Measurements from ENCODE around the gene SRRM3.
A peak's percentile ranks its signal among the peaks of the same experiment; 100 is the strongest.
"Not testable (repeated sequence)": the region's sequence is repeated elsewhere in the genome, so short reads cannot be mapped to it uniquely, and the experiment has no call there.

Gene SRRM3

DNA sequence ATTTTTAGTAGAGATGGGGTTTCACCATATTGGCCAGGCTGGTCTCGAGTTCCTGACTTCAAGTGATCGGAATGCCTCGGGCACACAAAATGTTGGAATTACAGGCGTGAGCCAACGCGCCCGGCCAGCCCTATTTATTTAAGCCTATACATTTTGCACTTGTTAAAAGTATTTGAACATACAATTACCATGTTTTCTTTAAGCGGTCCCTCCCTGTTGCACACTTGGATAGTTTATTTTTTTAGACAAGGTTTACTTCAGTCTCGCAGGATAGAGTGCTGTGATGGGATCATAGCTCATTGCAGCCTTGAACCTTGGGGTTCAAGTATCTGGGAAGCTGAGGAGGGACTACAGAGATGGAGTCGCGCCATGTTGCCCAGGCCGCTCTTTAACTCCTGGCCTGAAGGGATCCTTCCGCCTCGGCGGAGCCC is 35.7 kb upstream of the SRRM3 start:
- no peak for DNase-seq (ENCODE audit: low read depth)
- no peaks in the 10 kb centered on the region for H3K27me3 ChIP-seq (replicated peaks; ENCODE audit: control insufficient read depth, insufficient read depth, low read length)
- no peaks in the 10 kb centered on the region for H3K36me3 ChIP-seq (ENCODE audit: control insufficient read depth, insufficient read depth, low read length, severe bottlenecking)

DNA sequence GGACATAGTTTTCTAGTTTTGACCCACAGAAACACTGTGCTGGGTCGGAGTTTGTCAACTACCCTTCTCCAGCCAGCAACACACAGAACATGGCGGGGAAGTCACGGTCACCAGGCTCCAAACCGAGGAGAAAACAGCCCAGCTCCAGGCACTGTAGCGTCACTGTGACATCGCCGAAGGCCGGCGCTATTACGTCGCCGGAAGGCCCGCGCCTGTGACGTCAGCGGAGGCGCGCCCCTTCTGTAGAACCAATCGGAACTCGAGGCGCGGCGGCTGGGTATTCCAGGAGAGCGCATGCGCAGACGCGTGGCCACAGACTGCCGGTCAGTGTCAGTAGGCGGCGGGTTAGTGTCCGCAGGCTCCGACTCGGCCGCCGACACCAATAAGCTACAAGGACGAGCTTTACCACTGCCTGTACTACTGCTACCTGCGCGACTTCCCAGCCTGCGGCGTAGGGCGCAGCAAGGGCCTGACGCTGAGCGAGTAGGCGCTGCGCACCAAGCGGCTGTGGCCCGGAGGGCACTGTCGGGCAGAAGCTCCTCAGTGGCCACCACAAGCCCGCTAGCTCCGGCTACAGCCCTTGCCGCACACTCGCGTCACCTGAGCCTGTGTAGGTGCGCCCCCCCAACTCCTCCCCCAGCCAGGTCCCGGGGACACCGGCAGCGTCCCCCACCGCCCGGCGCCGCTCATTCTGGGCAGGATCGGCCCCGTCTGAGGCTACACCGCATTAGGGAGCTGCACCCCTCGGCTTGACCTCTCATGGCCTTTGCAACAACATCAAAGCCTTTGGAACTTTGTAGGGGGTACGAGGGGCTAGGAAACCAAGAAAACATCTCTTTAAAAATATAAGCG is 35.1 kb upstream of the SRRM3 start:
- Histone ChIP-seq H3K9ac (ENCODE audit: low read length) (peak overlapping the region; percentile 88), H3K9me3 (ENCODE audit: control insufficient read depth, low read length) (no peaks in the 10 kb centered on the region), H3K36me3 (ENCODE audit: control insufficient read depth, insufficient read depth, low read length, severe bottlenecking) (no peaks in the 10 kb centered on the region), H3K4me3 (ENCODE audit: low read length) (peak overlapping the region; percentile 91), H3K27me3 (replicated peaks; ENCODE audit: control insufficient read depth, insufficient read depth, low read length) (no peaks in the 10 kb centered on the region), H3K4me1 (ENCODE audit: control insufficient read depth, insufficient read depth, low read length) (peaks cover 4% of the 10 kb centered on the region)
- peak; percentile 96 for DNase-seq (ENCODE audit: low read depth)

More for the DNA sequence above, 35.7 kb upstream of the SRRM3 start:
- no peaks in the 10 kb centered on the region for H3K9me3 ChIP-seq (ENCODE audit: control insufficient read depth, low read length)
- peak overlapping the region; percentile 91 for H3K4me3 ChIP-seq (ENCODE audit: low read length)
- peaks cover 4% of the 10 kb centered on the region for H3K4me1 ChIP-seq (ENCODE audit: control insufficient read depth, insufficient read depth, low read length)
- H3K9ac ChIP-seq (ENCODE audit: low read length): peak overlapping the region; percentile 88

DNA sequence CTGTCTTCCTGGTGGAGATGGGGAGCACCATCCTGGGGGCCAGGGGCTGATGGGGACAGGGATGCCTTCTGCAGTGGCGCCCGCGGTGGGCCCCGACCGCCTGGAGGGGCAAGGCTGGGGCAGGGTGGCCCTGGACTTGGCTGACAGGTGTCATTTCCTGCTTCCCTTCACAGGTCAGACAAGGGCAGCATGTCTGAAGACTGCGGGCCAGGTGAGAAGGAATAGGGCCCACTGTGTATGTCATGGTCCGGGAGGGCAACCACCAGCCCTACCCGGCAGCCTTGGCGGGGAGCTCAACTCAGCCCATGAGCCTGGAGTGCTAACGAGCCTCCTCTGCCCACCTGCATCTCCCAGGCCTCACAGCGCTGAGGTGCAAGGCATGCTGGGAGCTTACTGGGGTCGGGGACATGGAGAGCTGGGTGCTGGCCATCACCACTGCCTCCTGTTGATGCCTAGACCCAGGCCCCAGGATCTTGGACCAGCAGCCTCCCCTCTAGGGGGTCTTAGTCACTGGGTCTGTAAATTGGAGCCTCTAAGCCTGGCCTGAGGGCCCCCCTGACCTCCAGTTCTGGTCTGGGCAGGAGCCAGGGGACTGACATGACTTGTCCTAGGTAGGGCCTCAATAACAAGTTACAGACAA is 28.0 kb upstream of the SRRM3 start:
- peaks cover 3% of the 10 kb centered on the region for H3K27me3 ChIP-seq (replicated peaks; ENCODE audit: control insufficient read depth, insufficient read depth, low read length)
- no peak overlapping the region for H3K9ac ChIP-seq (ENCODE audit: low read length)
- no peaks in the 10 kb centered on the region for H3K4me1 ChIP-seq (ENCODE audit: control insufficient read depth, insufficient read depth, low read length)
- DNase-seq (ENCODE audit: low read depth): no peak
- no peaks in the 10 kb centered on the region for H3K9me3 ChIP-seq (ENCODE audit: control insufficient read depth, low read length)
- H3K36me3 ChIP-seq (ENCODE audit: control insufficient read depth, insufficient read depth, low read length, severe bottlenecking): no peaks in the 10 kb centered on the region
- H3K4me3 ChIP-seq (ENCODE audit: low read length): no peak overlapping the region

DNA sequence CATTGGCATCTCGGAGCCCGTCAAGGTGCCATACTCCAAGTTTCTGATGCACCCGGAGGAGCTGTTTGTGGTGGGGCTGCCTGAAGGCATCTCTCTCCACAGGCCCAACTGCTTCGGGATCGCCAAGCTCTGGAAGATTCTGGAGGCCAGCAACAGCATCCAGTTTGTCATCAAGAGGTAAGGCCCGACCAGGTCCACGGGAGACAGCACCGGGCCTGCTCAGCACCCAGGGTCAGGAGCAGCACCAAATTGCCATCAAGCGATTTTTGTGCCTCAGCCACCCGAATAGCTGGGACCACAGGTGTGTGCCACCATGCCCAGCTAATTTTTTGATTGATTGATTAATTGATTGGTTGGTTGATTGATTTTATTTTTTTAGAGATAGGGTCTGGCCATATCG is 24.7 kb upstream of the SRRM3 start:
- not testable (repeated sequence) for H3K36me3 ChIP-seq (ENCODE audit: control insufficient read depth, insufficient read depth, low read length, severe bottlenecking); H3K4me3 ChIP-seq (ENCODE audit: low read length); H3K9ac ChIP-seq (ENCODE audit: low read length); DNase-seq (ENCODE audit: low read depth); H3K4me1 ChIP-seq (ENCODE audit: control insufficient read depth, insufficient read depth, low read length); H3K27me3 ChIP-seq (replicated peaks; ENCODE audit: control insufficient read depth, insufficient read depth, low read length); H3K9me3 ChIP-seq (ENCODE audit: control insufficient read depth, low read length)

DNA sequence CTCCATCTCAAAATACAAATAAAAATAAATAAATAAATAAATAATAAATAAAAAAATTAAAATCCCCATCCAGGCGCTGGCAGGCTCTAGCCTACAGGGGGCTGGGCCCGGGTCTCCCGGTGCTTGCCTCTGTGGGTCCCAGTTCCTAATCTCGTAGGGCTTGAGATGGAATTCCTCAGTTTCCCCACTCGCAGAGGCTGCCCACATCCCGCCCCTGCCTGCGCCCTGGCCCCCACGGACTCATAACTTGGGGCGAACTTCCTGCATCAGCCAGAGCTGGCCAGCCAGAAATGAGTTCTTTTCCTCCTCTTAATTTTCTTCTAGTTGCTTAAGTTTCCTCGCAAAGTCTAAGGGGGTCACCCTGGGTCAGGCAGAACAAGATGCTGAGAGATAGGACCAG is 22.0 kb upstream of the SRRM3 start:
- Histone ChIP-seq H3K9me3 (ENCODE audit: control insufficient read depth, low read length) (no peaks in the 10 kb centered on the region), H3K4me3 (ENCODE audit: low read length) (no peak overlapping the region)

DNA sequence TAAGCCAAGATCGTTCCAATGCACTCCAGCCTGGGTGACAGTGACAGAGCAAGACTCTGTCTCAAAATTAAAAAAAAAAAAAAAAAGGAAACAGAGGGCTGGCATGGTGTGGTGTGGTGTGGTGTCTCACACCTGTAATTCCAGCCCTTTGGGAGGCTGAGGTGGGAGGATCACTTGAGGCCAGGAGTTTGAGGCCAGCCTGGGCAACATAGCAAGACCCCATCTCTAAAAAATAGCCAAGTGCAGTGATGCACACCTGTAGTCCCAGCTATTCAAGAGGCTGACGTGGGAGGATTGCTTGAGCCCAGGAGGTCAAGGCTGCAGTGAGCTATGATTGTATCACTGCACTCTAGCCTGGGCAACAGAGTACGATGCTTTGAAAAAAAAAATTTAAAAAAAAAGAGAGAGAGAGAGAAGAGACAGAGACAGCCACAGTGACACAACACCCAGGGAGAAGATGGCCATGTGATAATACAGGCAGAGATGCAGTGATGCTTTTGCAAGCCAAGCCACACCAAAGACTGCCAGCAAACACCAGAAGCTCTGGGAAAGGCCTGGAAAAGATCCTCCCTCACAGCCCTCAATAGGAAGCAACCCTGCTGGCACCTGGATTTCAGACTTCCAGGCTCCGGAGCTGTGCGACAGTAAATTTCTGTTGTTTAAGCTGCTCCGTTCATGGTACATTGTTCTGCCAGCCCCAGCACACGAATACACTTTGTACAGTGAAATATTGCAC is 19.3 kb upstream of the SRRM3 start:
- Histone ChIP-seq H3K4me1 (ENCODE audit: control insufficient read depth, insufficient read depth, low read length) (no peaks in the 10 kb centered on the region), H3K27me3 (replicated peaks; ENCODE audit: control insufficient read depth, insufficient read depth, low read length) (no peaks in the 10 kb centered on the region), H3K4me3 (ENCODE audit: low read length) (no peak overlapping the region), H3K9ac (ENCODE audit: low read length) (no peak overlapping the region), H3K36me3 (ENCODE audit: control insufficient read depth, insufficient read depth, low read length, severe bottlenecking) (no peaks in the 10 kb centered on the region), H3K9me3 (ENCODE audit: control insufficient read depth, low read length) (no peaks in the 10 kb centered on the region)
- DNase-seq (ENCODE audit: low read depth): no peak

More for the DNA sequence above, 22.0 kb upstream of the SRRM3 start:
- Histone ChIP-seq H3K9ac (ENCODE audit: low read length) (no peak overlapping the region), H3K27me3 (replicated peaks; ENCODE audit: control insufficient read depth, insufficient read depth, low read length) (peaks cover 3% of the 10 kb centered on the region), H3K4me1 (ENCODE audit: control insufficient read depth, insufficient read depth, low read length) (no peaks in the 10 kb centered on the region), H3K36me3 (ENCODE audit: control insufficient read depth, insufficient read depth, low read length, severe bottlenecking) (no peaks in the 10 kb centered on the region)
- DNase-seq (ENCODE audit: low read depth): no peak

DNA sequence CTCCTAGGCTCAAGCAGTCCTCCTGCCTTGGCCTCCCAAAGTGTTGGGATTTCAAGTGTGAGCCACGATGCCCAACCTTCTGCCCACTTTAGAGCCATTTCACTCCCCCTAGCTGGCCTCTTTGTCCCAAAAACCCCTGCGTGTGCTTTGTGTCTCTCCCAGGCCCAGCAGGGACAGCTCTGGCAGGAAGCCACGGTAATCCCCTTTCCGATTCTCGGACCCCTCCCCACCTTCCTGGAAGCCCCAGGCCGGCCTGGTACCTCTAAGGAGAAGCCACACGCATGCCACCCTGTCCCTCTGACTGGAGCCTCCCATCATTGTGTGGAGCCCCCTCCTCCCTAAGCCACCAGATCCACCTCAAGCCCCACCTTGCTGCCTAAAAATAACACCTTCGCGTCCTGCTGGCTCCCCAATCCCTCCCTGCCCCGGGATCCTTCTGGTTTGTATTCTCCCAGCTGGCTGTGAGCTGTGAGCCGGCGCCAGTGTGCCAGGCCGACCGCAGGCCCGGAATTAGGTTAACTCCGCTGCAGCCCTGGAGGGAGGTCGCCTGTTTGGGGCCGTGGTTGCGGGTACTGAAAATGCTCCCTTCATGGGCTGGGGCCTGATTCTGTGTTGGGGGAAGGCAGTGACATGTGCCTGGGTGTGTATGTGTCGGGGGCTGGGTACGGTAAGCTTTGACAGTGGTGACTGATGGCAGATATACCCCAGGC is 16.4 kb upstream of the SRRM3 start:
- H3K27me3 ChIP-seq (replicated peaks; ENCODE audit: control insufficient read depth, insufficient read depth, low read length): peaks cover 5% of the 10 kb centered on the region
- DNase-seq (ENCODE audit: low read depth): no peak
- H3K4me3 ChIP-seq (ENCODE audit: low read length): no peak overlapping the region
- no peaks in the 10 kb centered on the region for H3K4me1 ChIP-seq (ENCODE audit: control insufficient read depth, insufficient read depth, low read length)
- no peaks in the 10 kb centered on the region for H3K36me3 ChIP-seq (ENCODE audit: control insufficient read depth, insufficient read depth, low read length, severe bottlenecking)
- H3K9me3 ChIP-seq (ENCODE audit: control insufficient read depth, low read length): no peaks in the 10 kb centered on the region
- no peak overlapping the region for H3K9ac ChIP-seq (ENCODE audit: low read length)

DNA sequence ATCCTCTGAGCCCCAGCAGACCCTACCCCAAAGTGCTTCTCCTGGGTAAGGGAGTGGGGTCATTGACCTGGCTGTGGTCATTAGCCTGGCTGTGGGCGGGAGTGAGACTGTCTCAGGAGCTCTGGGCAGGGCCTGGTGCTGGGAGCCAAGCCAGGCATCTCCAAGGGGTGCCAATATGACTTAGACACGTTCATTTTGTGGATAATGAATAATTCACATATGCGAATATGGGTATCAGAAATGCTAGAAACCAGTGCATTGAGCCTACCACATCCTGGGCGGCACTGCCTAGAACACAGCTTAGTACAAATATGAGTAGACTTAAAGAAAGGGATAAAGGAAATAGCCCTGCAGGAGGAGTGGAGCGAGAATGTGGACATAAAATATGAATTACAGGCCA is 14.4 kb upstream of the SRRM3 start:
- peaks cover 8% of the 10 kb centered on the region for H3K9me3 ChIP-seq (ENCODE audit: control insufficient read depth, low read length)
- no peak for DNase-seq (ENCODE audit: low read depth)
- H3K27me3 ChIP-seq (replicated peaks; ENCODE audit: control insufficient read depth, insufficient read depth, low read length): peaks cover 5% of the 10 kb centered on the region
- no peak overlapping the region for H3K4me3 ChIP-seq (ENCODE audit: low read length)
- no peaks in the 10 kb centered on the region for H3K4me1 ChIP-seq (ENCODE audit: control insufficient read depth, insufficient read depth, low read length)
- H3K36me3 ChIP-seq (ENCODE audit: control insufficient read depth, insufficient read depth, low read length, severe bottlenecking): no peaks in the 10 kb centered on the region
- no peak overlapping the region for H3K9ac ChIP-seq (ENCODE audit: low read length)

DNA sequence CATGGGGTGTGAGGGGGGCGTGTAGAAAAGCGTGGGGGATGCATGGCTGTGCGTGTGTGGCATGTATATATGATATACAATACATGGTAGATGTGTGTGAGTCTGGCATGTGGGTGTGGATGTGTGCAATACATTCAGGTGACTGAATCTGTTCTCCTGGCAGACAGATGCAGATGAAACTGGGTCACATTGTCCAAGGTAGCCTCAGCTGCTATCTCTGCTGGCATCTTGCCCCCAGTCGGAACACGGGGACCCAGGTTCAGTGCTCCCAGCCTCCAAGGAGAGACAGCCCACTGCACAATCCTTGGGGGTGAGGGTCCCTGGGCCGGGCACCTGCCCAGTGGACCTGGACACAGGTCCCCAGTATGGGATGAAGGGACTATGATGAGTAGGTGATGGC is 12.4 kb upstream of the SRRM3 start:
- no peak overlapping the region for H3K9ac ChIP-seq (ENCODE audit: low read length)
- H3K27me3 ChIP-seq (replicated peaks; ENCODE audit: control insufficient read depth, insufficient read depth, low read length): peaks cover 15% of the 10 kb centered on the region
- no peak overlapping the region for H3K4me3 ChIP-seq (ENCODE audit: low read length)
- H3K4me1 ChIP-seq (ENCODE audit: control insufficient read depth, insufficient read depth, low read length): no peaks in the 10 kb centered on the region
- H3K36me3 ChIP-seq (ENCODE audit: control insufficient read depth, insufficient read depth, low read length, severe bottlenecking): no peaks in the 10 kb centered on the region
- peaks cover 8% of the 10 kb centered on the region for H3K9me3 ChIP-seq (ENCODE audit: control insufficient read depth, low read length)
- no peak for DNase-seq (ENCODE audit: low read depth)

DNA sequence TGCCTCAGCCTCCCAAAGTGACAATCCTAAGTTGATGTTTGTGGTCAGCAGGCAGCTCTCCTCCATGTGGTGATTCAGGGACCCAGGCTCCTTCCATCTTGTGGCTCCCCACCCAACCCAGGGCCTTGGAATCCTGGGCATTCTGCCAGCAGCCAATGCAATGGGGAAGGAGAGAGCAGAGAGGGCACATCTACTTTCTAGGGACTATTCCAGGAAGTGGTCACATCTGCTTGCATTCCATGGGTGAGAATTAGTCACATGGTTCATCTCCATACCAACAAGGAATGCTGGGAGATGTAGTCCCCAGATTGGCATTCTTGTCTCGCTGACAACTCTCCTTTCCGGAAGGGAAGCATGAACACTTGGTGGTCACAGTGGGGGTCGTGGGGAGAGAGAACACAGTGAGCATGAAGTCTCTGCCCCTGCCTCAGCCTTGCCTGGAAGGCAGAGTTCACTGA is 9.9 kb upstream of the SRRM3 start:
- Histone ChIP-seq H3K4me1 (ENCODE audit: control insufficient read depth, insufficient read depth, low read length) (no peaks in the 10 kb centered on the region), H3K9me3 (ENCODE audit: control insufficient read depth, low read length) (peaks cover 8% of the 10 kb centered on the region), H3K27me3 (replicated peaks; ENCODE audit: control insufficient read depth, insufficient read depth, low read length) (peaks cover 19% of the 10 kb centered on the region), H3K36me3 (ENCODE audit: control insufficient read depth, insufficient read depth, low read length, severe bottlenecking) (no peaks in the 10 kb centered on the region), H3K4me3 (ENCODE audit: low read length) (no peak overlapping the region), H3K9ac (ENCODE audit: low read length) (no peak overlapping the region)
- no peak for DNase-seq (ENCODE audit: low read depth)

DNA sequence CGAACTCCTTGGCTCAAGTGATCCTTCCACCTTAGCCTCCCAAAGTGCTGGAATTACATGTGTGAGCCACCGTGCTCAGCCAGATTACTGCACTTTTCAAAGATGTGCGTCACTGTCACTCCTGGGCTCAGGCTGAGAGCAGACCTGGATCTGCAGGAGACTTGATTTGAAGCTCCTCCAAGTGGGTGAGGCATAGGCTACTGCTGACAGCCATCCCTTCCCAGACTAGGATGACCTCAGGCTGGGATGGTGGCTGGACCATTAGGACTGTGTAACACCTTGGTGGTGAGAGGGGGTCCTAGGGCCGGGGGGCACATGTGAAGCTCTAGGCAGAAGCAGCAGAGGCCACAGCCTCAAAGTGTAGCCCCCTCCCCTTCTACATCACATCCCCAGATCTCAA is 8.2 kb upstream of the SRRM3 start:
- Histone ChIP-seq H3K36me3 (ENCODE audit: control insufficient read depth, insufficient read depth, low read length, severe bottlenecking) (no peaks in the 10 kb centered on the region), H3K27me3 (replicated peaks; ENCODE audit: control insufficient read depth, insufficient read depth, low read length) (peaks cover 19% of the 10 kb centered on the region), H3K4me1 (ENCODE audit: control insufficient read depth, insufficient read depth, low read length) (no peaks in the 10 kb centered on the region), H3K4me3 (ENCODE audit: low read length) (no peak overlapping the region), H3K9me3 (ENCODE audit: control insufficient read depth, low read length) (peaks cover 8% of the 10 kb centered on the region), H3K9ac (ENCODE audit: low read length) (no peak overlapping the region)
- DNase-seq (ENCODE audit: low read depth): no peak
